Immature natural killer cell (primary cell): ENCODE measurements around the gene ECPAS. TPM values are rescaled to one million over a fixed set of nuclear protein-coding genes. Genes with fewer than 3 reads are reported as not detected.
"Not testable (repeated sequence)": the region's sequence is repeated elsewhere in the genome, so short reads cannot be mapped to it uniquely, and the experiment has no call there.

ENCODE experiments used
- DNase-seq, 3 donors: peaks; one replicate each; pipeline ENCODE4 v3.0.0; 2022; ENCODE audit warnings: mixed read lengths in 1 of 3
- H3K27ac Mint-ChIP-seq, 6 donors: one replicate each; pipeline ENCODE4 v1.8.0; 2020; ENCODE audit warnings: mixed read lengths in 6 of 6, mild to moderate bottlenecking in 5 of 6, inconsistent platforms in 4 of 6, moderate library complexity in 3 of 6
- H3K27me3 Mint-ChIP-seq, 3 donors: one replicate each; pipeline ENCODE4 v1.8.0; 2020 to 2021; ENCODE audit warnings: low read depth in 3 of 3, mild to moderate bottlenecking in 3 of 3, mixed read lengths in 3 of 3, moderate library complexity in 3 of 3, inconsistent platforms in 1 of 3
- H3K36me3 Mint-ChIP-seq, 3 donors: one replicate each; pipeline ENCODE4 v1.8.0; 2020; ENCODE audit warnings: mixed read lengths in 3 of 3, inconsistent platforms in 2 of 3, mild to moderate bottlenecking in 2 of 3
- H3K4me1 Mint-ChIP-seq, 2 donors: one replicate each; pipeline ENCODE4 v1.8.0; 2020; ENCODE audit warnings: inconsistent platforms in 2 of 2, mild to moderate bottlenecking in 2 of 2, mixed read lengths in 2 of 2, moderate library complexity in 1 of 2
- H3K4me3 Mint-ChIP-seq, 5 donors: one replicate each; pipeline ENCODE4 v1.8.0; 2020; ENCODE audit warnings: mild to moderate bottlenecking in 5 of 5, mixed read lengths in 5 of 5, inconsistent platforms in 3 of 5, moderate library complexity in 3 of 5
- H3K9me3 Mint-ChIP-seq, 6 donors: one replicate each; pipeline ENCODE4 v1.8.0; 2020; ENCODE audit warnings: mild to moderate bottlenecking in 6 of 6, mixed read lengths in 6 of 6, inconsistent platforms in 4 of 6, moderate library complexity in 3 of 6
- polyA plus RNA-seq, 3 donors: library from polyadenylated mRNA; unstranded; fragments of 300-500 nt; fragmentation: Illumina TruSeq; gene quantifications; one replicate each; pipeline ENCODE4 v1.2.3, GENCODE V29; 2021

ECPAS gene
- polyA plus RNA-seq, 3 donors from 2014 or later = 7.0 to 12.6 (median 10.4) TPM

DNA sequence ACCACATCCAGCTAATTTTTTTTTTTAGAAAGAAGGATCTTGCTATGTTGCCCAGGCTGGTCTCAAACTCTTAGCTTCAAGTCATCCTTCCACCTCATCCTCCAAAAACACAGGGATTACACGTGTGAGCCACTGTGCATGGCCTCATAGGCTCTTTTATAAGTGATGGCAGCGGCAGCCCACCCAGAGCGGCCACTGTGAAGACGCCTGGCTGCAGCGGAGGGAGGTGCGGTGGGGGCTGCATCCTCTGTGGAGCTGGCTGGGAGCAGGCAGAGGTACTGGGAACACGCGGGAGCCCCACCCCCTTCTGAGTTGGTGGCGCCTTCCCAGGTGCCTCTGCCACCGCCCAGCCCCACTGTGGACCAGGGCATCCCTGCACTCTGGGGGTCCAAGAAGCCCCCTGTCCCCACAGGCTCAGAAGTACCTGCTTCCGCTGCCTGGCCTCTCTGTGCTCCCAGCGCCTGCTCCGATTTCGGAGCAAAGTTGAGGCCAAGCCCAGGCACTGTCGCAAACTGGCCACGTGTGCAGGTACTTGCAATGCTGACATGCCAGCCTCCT lies 16.9 kb upstream of the ECPAS start:
- Mint-ChIP-seq H3K36me3 (no peaks in the 10 kb centered on the region), H3K9me3 (peaks cover 0 to 3% (median 0%) of the 10 kb centered on the region in 6 donors), H3K4me3 (no peak overlapping the region), H3K4me1 (no peaks in the 10 kb centered on the region), H3K27me3 (peaks cover 2 to 15% (median 6%) of the 10 kb centered on the region in 3 donors), H3K27ac (no peak overlapping the region)
- no peak for DNase-seq

DNA sequence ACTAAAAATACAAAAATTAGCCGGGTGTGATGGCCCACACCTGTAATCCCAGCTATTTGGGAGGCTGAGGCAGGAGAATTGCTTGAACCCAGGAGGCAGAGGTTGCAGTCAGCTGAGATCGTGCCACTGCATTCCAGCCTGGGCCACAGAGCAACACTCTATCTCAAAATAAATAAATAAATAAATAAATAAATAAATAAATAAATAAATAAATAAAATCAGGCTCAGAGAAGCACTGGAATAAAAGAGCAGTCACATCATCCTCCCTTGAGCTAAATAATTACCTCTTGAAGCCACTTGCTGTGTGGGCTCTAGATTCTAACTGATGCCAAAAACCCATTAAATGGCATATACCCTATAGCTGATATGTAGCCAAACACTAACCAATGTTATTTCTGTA lies 13.0 kb upstream of the ECPAS start:
- not testable (repeated sequence) for H3K4me3 Mint-ChIP-seq, H3K9me3 Mint-ChIP-seq, DNase-seq, H3K4me1 Mint-ChIP-seq, H3K36me3 Mint-ChIP-seq, H3K27me3 Mint-ChIP-seq, H3K27ac Mint-ChIP-seq

DNA sequence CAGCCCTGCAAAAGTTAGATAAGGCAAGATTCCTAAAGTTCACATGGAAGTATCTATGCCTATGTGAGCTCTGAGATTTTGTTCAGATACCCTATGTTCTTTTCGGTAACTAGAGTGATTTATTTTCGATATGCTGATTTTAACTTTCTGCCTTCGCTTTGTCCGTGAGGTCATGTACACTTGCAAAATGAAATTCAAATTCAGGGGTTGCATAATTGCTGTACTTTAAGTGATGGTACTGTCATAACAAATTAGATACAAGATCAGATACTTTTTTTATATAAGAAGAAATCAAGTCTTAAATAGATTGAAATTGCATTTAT lies 350 bp upstream of the ECPAS start:
- no peak for DNase-seq
- no peaks in the 10 kb centered on the region for H3K9me3 Mint-ChIP-seq
- H3K27ac Mint-ChIP-seq = peak overlapping the region; percentile 80 to 93 (median 88)
- H3K27me3 Mint-ChIP-seq = peaks cover 0 to 12% (median 8%) of the 10 kb centered on the region in 3 donors
- H3K4me1 Mint-ChIP-seq = peaks cover 25 to 32% of the 10 kb centered on the region in 2 donors
- no peaks in the 10 kb centered on the region for H3K36me3 Mint-ChIP-seq
- H3K4me3 Mint-ChIP-seq = peak overlapping the region; percentile 82 to 92 (median 88)

DNA sequence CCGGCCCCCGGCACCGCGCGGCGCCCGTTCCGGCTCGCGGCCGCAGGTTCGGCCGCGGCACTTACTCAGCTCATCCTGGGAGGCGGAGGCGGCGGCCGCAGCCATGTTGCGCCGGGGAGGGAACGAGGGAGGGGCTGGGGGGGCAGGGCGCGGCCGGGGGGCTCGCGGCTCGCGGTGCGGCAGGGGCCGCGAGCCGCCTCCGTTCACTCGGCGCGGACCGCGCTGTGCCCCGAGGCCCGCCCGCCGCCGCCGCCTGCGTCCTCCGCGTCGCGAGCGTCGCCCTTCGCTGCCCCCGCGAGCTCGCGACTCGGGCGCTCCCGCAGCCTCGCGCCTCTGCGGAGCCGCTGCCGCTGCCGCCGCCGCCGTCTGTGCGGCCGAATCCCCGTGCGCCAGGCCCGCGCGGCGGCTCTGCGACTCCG lies 735 bp downstream of the ECPAS start:
- Mint-ChIP-seq H3K36me3 (no peaks in the 10 kb centered on the region), H3K4me1 (peaks cover 28 to 40% of the 10 kb centered on the region in 2 donors), H3K27ac (no peak overlapping the region), H3K27me3 (peaks cover 0 to 12% (median 8%) of the 10 kb centered on the region in 3 donors), H3K4me3 (peak overlapping the region in 1 of 5 donors; percentile 40), H3K9me3 (no peaks in the 10 kb centered on the region)
- DNase-seq = peak in 1 of 3 donors; percentile 61

DNA sequence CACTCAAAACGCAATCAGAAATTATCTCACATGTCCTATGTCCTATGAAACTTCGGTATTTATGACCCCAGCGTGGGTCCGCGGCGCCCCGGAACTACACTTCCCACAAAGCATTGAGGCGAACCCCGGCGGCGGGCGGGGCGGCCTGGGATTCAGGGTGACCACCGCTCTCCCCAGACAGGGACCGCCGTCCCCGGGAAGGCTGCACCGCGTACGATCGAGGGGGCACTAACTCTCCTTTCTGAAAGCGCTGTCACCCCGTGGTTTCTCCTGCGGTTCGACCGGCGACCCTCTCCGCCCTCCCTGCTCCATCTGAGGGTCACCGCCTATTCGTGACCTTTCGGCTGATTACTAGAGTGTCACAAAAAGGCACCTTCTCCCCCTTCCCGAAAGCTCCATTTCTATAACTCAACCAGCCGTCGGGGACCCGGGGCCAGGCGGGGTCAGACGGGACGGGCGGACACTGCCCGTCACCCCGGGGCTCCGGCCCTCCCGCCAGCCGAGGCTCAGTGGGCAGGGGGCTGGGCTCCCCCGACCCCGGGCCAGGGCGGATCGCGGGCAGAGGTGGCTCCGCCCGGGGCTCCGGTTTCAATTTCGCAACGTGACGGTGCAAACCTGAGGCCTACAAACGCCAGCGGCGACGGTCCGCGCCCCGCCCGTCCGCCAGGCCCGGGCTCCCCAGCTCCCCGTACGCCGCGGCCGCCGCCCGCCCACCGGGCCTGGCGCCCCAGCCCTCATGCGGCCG lies 1.3 kb downstream of the ECPAS start:
- Mint-ChIP-seq H3K4me1 (peaks cover 28 to 42% of the 10 kb centered on the region in 2 donors), H3K27ac (peak overlapping the region; percentile 68 to 93 (median 86)), H3K4me3 (peak overlapping the region; percentile 83 to 93 (median 89)), H3K36me3 (no peaks in the 10 kb centered on the region), H3K27me3 (peaks cover 0 to 12% (median 8%) of the 10 kb centered on the region in 3 donors), H3K9me3 (no peaks in the 10 kb centered on the region)
- peak; percentile 70 to 73 (median 70) for DNase-seq

DNA sequence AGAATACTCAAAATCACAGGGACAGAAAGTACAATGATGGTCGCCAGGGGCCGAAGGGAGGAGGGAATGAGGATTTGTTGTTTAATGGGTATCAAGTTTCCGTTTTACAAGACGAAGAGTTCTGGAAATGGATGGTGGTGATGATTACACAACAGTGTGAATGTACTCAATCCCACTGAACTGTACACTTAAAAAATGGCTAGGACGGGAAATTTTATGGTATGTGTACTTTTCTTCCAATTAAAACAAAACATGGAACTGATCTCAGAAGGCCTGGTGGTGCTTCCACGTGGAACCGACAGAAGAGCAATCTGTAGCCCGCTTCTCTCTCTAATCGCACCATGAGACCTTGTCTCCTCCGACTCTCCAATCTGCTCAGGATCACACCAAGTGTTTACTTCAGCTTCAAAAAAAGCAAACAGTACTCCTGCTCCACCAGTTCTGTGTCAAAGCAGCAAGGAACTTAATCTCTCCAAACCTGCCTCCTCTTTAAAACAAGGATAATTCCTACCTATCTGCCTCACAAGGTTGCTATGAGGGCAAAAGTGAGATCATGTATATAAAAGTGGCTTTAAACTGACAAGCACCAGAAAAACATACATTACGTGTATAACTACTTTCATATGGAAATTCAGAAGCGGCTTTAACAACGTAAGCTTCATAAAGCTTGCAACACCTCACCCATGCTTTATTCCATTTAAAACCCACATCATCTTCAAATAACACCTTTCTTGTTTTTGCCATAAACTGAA lies 2.1 kb downstream of the ECPAS start:
- no peak for DNase-seq
- Mint-ChIP-seq H3K9me3 (no peaks in the 10 kb centered on the region), H3K4me3 (peak overlapping the region; percentile 83 to 93 (median 89)), H3K27me3 (peaks cover 0 to 12% (median 8%) of the 10 kb centered on the region in 3 donors), H3K4me1 (peaks cover 36 to 50% of the 10 kb centered on the region in 2 donors), H3K36me3 (no peaks in the 10 kb centered on the region), H3K27ac (peak overlapping the region; percentile 68 to 93 (median 86))

DNA sequence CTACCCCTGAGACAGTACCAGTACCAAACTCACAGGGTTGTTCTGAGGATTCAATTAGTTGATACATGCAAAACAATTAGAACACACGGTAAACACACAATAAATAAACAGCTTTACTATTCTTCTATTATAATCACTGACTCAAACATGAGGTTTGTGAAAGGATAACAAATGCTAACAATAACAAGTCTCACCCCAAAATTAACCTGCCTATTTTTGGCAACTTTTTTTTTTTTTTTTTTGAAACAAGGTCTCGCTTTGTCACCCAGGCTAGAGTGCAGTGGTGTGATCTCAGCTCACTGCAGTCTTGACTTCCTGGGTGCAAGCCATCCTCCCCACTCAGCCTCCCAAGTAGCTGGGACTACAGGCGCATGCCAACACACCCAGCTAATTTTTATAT lies 6.5 kb downstream of the ECPAS start:
- H3K9me3 Mint-ChIP-seq = no peaks in the 10 kb centered on the region
- H3K4me3 Mint-ChIP-seq = no peak overlapping the region
- peaks cover 50 to 72% of the 10 kb centered on the region in 2 donors for H3K4me1 Mint-ChIP-seq
- H3K36me3 Mint-ChIP-seq = no peaks in the 10 kb centered on the region
- DNase-seq = no peak
- peak overlapping the region in 1 of 6 donors; percentile 1 for H3K27ac Mint-ChIP-seq
- peaks cover 0 to 8% (median 4%) of the 10 kb centered on the region in 3 donors for H3K27me3 Mint-ChIP-seq

DNA sequence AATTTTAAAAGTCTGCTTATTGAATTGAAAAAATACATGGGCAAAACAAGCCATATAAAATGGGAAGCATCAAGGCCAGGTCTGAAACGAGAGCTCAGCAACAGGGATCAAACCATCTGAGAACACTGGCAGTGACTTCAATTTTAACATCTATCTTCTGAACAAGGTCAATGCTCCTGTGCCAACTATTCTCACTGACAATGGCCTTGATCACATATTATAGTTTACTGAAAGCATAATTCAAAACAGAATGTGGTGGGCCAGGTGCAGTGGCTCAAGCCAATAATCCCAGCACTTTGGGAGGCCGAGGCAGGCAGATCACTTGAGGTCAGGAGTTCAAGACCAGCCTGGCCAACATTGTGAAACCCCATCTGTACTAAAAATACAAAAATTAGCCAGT lies 9.0 kb downstream of the ECPAS start:
- no peak for DNase-seq
- Mint-ChIP-seq H3K4me3 (no peak overlapping the region), H3K4me1 (peaks cover 44 to 71% of the 10 kb centered on the region in 2 donors), H3K36me3 (no peaks in the 10 kb centered on the region), H3K9me3 (no peaks in the 10 kb centered on the region), H3K27ac (no peak overlapping the region), H3K27me3 (peaks cover 0 to 2% (median 0%) of the 10 kb centered on the region in 3 donors)

DNA sequence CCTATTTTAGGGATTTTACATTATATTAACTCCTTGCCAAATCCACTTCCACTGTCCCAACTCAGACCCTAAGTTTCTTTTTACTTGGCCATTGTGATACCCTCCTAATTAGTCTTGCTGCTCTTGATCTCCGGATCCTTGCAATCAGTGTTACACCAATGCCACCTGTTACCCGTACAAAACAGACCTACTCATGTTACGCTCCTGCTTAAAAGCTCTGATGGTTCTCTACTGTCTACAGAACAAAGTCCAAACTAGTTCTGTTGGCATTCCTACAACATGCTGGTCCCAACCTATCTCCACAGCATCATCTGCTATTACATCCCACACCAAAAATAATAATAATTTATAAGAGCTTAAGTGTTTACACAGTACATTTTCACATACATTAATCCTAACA lies 9.8 kb downstream of the ECPAS start:
- H3K27ac Mint-ChIP-seq = peak overlapping the region in 3 of 6 donors; percentile 13 to 71 (median 22)
- H3K9me3 Mint-ChIP-seq = no peaks in the 10 kb centered on the region
- peaks cover 0 to 2% (median 0%) of the 10 kb centered on the region in 3 donors for H3K27me3 Mint-ChIP-seq
- H3K4me3 Mint-ChIP-seq = peak overlapping the region in 1 of 5 donors; percentile 19
- DNase-seq = no peak
- no peaks in the 10 kb centered on the region for H3K36me3 Mint-ChIP-seq
- H3K4me1 Mint-ChIP-seq = peaks cover 47 to 71% of the 10 kb centered on the region in 2 donors

DNA sequence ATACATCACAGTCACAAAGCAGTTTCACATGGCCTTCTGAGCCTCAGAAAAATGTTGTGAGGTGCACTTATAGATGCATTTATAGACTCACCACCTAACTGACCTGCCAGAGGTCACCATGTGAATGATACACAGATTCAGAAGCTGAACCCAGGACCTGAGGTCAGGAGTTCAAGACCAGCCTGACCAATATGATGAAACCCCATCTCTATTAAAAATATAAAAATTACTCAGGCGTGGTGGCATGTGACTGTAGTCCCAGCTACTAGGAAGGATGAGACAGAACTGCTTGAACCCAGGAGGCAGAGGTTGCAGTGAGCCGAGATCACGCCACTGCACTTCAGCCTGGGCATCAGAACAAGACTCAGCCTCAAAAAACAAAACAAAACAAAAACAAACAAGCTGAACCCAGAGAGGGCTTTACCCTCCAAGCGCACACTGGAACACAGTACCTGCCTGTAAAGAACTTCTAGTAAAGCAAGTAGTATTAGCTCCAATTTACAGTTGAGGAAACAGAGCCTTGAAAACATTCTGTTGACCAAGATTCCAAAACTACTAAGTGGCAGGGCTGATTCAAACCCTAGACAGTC lies 16.3 kb downstream of the ECPAS start:
- H3K27me3 Mint-ChIP-seq = peaks cover 0 to 3% (median 0%) of the 10 kb centered on the region in 3 donors
- H3K4me3 Mint-ChIP-seq = no peak overlapping the region
- H3K27ac Mint-ChIP-seq = peak overlapping the region in 3 of 6 donors; percentile 0 to 58 (median 3)
- no peak for DNase-seq
- H3K4me1 Mint-ChIP-seq = peaks cover 44 to 58% of the 10 kb centered on the region in 2 donors
- H3K36me3 Mint-ChIP-seq = no peaks in the 10 kb centered on the region
- no peaks in the 10 kb centered on the region for H3K9me3 Mint-ChIP-seq

DNA sequence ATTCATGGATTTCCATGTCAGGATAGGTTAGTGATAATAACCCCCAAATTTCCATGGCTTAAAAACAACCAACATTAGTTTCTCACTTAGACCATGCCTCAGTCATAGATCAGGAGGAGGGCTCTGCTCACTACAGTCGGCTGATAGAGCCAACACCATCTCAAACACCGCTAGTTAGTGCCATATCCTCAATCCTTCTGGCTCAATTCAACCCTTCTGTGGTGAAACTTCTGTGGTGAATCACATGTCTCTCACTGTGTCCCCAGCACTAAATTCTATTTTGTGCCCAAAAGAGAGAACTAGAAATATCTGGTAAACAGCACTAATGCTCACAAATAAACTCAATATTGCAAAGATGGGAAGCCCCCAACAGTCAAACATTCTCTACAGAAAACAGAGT lies 21.1 kb downstream of the ECPAS start:
- Mint-ChIP-seq H3K4me3 (no peak overlapping the region), H3K27me3 (peaks cover 0 to 2% (median 0%) of the 10 kb centered on the region in 3 donors), H3K4me1 (peaks cover 33 to 68% of the 10 kb centered on the region in 2 donors), H3K27ac (no peak overlapping the region), H3K36me3 (peaks cover 0 to 3% (median 3%) of the 10 kb centered on the region in 3 donors), H3K9me3 (no peaks in the 10 kb centered on the region)
- no peak for DNase-seq

DNA sequence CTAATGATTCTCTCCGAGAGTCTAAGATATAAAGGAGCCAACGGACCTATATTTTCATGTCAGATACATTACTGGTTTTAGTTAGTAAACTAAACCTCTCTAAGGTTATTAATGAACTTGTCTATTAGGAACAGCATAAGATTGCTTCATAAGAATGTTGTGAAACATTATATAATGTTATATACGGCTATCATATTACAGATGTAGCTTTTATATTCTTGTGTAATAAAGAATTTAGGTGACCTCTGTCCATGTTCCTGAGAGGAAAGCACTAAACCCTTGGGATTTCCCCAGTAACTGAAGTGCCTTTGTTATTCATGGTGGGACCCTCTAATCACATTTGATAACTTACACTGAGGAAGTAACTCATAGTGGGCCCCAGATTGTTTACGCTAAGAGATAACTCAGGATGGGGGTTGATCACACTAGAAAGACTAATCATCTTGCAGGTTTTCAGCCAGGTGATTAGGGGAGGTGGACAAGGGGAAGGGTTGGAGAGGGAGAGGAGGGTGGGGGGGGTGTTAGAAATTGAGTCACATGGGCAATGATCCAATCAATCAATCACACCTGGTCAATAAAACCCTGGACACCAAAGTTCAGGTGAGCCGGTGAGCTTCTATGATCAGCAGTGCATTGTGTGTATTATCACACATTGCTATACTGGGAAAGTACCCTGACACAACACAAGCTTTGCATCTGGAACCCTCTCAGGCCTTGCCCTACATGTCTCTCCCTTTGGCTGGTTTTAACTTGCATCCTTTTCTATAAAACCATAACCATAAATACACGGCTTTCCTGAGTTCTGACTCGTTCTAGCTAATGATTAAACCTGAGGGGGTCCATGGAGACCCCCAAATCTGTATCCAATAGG lies 25.8 kb downstream of the ECPAS start:
- H3K9me3 Mint-ChIP-seq = no peaks in the 10 kb centered on the region
- peaks cover 38 to 77% of the 10 kb centered on the region in 2 donors for H3K4me1 Mint-ChIP-seq
- DNase-seq = no peak
- H3K27ac Mint-ChIP-seq = no peak overlapping the region
- no peaks in the 10 kb centered on the region for H3K27me3 Mint-ChIP-seq
- H3K36me3 Mint-ChIP-seq = peaks cover 0 to 3% (median 3%) of the 10 kb centered on the region in 3 donors
- no peak overlapping the region for H3K4me3 Mint-ChIP-seq

DNA sequence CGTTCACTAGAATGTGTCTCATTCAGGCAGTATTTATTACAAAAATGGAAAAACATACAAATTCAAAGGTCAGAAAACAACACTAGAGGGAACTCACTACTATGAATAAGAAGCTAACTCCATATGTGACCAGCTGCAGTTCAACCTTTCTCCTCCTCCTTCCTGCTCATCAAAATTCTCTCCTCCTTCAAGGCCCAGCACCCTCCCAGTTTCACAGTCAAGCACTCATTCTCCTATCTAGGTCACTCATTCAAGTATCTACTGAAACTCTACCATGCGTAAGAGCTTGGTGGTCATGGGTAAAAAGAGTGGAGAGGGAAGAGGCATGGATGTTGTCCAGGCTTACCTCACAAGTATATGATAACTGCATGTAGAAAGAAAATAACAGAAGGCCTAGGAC lies 27.7 kb downstream of the ECPAS start:
- no peak for DNase-seq
- Mint-ChIP-seq H3K9me3 (no peaks in the 10 kb centered on the region), H3K27me3 (no peaks in the 10 kb centered on the region), H3K36me3 (peaks cover 0 to 1% (median 0%) of the 10 kb centered on the region in 3 donors), H3K4me3 (no peak overlapping the region), H3K27ac (peak overlapping the region in 4 of 6 donors; percentile 3 to 29 (median 14)), H3K4me1 (peaks cover 35 to 78% of the 10 kb centered on the region in 2 donors)
